ENCODE data around the gene NSD1.

Gene NSD1

GRCh38 chr5:177097016-177097985, 36.3 kb upstream of the NSD1 start:
- no peak for DNase-seq

DNA sequence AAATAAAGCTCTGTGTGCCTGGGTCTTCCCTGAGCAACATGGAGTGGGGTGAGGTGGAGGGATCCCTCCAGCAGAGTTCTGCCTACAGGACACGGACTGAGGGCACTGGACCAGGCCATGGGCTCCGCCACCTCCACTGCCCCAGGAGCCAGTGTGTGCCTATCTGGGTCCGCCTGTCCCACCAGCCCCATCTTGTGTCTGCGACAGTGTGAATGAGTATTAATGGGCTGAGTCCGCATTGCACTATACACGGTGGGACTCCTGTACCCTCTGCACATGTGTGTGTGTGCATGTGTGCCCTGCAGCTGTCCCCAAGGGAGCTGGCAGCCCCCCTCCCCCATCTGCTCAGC, 35.5 kb upstream of the NSD1 start:
- no peak for DNase-seq

- DNase-seq, result no peak
These were observed 35.0 kb upstream of the NSD1 start for GRCh38 chr5:177098470-177099141.

DNA sequence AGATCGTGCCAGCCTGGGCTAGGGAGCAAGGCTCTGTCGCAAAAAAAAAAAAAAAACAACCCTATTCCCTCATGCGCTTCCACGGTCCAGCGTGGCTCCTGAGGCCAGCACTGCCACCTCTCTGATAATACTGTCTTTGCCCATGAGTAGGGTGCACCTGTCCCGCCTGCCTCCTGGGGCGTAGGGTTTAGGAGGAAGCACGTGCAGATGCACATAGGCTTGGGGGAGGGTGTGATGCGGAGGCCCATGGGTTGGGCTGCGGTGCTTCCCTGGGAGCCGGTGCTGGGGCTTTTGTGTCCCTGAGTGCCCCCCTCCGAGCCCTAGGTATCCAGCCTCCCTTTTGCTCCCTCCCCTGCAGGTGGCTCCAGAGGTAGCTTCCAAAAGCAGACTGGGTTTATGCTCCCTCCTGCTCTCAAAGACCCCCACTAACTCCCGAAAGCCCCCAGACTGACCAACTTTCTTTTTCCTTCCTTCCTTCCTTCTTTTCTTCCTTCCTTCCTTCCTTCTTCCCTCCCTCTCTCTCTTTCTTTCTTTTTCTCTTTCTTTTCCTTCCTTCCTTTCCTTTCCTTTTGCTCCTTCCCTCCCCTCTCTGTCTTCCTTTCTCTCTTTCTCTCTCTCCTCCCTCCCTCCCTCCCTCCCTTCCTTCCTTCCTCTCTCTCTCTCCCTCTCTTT, 34.0 kb upstream of the NSD1 start:
- DNase-seq, result no peak

GRCh38 chr5:177100714-177101121, 32.9 kb upstream of the NSD1 start:
- no peak for DNase-seq

- no peak for DNase-seq
These were observed 29.9 kb upstream of the NSD1 start for GRCh38 chr5:177103523-177104253.

GRCh38 chr5:177105691-177106476, 27.7 kb upstream of the NSD1 start:
- no peak for DNase-seq

- no peak for DNase-seq
These were observed 26.4 kb upstream of the NSD1 start for GRCh38 chr5:177107159-177107558.

GRCh38 chr5:177109810-177110209, 23.8 kb upstream of the NSD1 start:
- DNase-seq, result no peak

GRCh38 chr5:177111720-177112394, 21.7 kb upstream of the NSD1 start:
- peak; percentile 16 to 47 for DNase-seq

DNA sequence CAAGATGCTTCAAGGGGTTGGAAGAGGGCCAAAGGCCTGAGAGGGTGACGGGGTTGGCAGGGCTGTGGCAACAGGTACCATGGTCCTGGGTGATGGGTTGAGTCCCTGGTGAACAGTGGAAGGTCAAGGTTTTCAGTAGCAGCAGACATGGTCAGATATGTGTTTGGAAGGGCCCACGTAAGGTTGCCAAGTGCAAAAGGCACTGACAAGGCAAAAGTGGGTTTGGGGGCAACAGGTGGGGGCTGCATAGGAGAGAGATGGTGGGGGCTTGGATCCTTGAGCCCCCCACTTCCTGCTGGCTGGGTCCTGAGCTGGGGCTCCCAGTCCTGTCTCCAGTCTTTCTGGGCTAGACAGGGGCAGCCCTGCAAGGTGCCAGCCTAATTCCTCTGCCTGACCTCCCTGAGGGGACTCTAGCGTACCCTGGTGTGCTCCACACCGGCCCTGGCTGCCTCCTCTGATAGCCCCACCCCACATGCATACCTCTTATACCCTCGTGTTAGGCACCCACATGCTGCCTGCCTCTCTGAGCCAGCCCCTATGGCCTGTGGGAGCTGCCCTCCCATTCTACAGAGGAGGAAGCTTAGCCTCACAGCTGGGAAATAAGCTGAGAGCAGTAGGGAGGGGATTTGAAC, 20.9 kb upstream of the NSD1 start:
- no peak for DNase-seq

DNA sequence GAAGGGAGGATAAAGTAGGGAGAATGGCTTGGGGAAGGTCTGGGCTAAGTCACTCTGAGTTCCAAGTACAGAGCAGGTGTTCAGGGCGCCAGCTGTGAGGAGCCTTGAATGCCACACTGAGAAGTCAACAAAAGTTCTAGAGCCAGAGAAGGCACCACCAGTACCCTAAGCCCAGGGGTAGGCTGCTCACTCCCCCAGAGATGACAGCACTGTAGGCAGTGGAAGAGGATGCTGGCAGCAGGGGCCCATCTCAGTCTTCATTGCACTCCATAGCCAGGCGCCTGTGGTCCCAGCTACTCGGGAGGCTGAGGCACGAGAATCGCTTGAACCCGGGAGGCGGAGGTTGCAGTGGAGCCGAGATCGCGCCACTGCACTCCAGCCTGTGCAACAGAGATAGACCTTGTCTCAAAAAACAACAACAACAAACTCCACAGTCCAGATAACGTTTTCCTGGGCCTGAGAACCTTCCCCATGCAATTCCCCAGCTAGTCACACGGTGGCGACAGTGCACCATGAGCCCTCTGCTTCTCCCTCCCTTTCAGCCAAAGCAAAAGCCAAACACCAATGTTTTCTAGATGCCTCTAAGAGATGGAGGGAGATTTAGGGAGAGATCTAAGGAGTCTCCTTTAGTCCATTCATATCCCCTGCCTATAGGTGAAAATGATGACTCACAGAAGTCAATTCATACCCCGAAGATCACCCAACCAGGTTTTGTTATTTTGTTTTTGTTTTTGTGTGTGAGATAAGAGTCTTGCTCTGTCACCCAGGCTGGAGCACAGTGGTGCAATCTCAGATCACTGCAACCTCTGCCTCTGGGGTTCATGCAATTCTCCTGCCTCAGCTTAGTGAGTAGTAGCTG, 19.8 kb upstream of the NSD1 start:
- peak; percentile 43 to 73 for DNase-seq

GRCh38 chr5:177116631-177117373, 16.8 kb upstream of the NSD1 start:
- DNase-seq, result peak in 1 of 2 donors; percentile 17

DNA sequence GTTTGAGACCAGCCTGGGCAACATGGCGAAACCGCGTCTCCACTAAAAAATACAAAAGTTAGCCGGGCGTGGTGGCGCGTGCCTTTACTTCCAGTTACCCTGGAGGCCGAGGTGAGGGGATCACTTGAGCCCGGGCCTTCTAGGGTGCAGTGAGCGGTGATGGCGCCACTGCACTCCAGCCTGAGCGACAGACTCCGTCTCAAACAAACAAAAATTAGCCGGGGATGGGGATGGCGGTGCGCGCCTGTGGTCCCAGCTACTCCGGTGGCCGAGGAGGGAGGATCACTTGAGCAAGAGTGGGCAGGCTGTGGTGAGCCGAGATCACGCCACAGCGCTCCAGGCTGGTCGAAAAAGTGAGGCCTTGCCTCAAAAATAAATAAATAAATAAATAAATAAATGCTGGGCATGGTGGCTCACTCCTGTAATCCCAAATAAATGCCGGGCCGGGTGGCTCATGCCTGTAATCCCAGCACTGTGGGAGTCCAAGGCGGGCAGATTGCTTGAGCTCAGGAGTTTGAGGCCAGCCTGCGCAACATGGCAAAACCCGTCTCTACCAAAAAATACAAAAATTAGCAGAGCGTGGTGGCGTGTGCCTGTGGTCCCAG, 16.0 kb upstream of the NSD1 start:
- DNase-seq, result no peak

DNA sequence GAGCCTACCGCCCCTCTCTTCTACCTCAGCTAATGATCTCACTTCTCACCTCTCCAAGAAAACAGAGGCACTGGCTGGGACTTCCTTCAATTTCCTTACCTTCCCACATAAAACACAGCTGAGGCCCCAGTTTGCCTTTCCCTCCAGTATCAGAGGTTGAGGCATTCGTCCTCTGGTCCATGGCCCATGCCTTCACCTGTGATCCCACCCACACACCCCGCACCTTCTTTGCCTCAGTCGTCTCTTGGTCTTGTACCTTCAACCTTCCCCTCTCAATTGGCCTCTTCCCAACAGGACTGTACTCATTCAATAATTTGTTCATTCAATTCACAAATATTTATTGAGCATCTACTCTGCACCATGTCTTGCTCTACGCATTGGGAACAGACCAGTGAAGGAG, 11.0 kb upstream of the NSD1 start:
- no peak for DNase-seq

DNA sequence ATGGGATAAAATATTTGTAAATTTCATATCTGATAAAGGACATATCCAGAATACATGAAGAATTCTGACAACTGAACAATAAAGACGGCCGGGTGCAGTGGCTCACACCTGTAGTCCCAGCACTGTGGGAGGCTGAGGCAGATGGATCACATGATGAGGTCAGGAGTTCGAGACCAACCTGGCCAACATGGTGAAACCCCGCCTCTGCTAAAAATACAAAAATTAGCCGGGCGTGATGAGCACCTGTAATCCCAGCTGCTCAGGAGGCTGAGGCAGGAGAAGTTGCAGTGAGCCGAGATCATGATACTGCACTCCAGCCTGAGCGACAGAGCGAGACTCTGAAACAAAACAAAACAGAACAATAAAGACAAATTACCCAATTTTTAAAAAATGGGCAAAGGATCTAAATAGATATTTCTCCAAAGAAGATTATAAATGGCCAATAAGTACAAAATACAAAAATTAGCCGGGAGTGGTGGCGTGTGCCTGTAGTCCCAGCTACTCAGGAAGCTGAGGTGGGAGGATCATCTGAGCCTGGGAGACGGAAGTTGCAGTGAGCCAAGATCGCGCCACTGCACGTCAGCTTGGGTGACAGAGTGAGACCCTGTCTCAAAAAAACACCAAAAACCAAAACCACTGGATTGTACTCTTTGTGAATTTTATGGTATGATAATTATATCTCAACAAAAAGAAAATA, 9.6 kb upstream of the NSD1 start:
- no peak for DNase-seq

GRCh38 chr5:177124486-177124991, 9.0 kb upstream of the NSD1 start:
- DNase-seq, result no peak

DNA sequence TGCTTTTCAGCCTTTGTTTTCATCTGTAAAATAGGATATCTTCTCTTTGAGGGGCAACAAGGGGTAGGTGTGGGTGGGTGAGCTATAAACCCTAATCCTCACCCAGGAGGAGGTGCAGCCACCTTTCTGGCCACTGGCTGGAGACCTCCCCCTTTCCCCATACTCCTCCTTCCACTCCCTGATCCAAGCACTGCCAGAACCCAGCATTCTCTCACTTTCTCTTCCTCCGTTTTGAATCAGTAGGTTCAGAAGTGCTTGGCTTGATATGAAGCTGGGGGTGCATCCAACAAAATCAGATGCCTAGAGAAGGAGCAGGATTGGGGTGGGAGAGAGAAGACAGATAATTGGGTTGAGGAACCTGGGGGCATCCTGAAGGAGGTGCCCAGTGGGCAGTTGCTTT, 6.8 kb upstream of the NSD1 start:
- no peak for DNase-seq
